GM19351 (cell line): ENCODE results near the gene SYNPO2.
"Not testable (repeated sequence)": the region's sequence is repeated elsewhere in the genome, so short reads cannot be mapped to it uniquely, and the experiment has no call there.

Experiments used
- ATAC-seq: cut with Tn5 transposase; IDR thresholded peaks from one replicate; pipeline ENCODE4 v1.9.1; 2021; ENCODE audit warnings: mild to moderate bottlenecking, moderate library complexity; ENCODE audit not compliant: unreplicated experiment

SYNPO2 gene

GRCh38 chr4:118877797-118878196, 10.9 kb upstream of the SYNPO2 start:
- no peak for ATAC-seq

DNA sequence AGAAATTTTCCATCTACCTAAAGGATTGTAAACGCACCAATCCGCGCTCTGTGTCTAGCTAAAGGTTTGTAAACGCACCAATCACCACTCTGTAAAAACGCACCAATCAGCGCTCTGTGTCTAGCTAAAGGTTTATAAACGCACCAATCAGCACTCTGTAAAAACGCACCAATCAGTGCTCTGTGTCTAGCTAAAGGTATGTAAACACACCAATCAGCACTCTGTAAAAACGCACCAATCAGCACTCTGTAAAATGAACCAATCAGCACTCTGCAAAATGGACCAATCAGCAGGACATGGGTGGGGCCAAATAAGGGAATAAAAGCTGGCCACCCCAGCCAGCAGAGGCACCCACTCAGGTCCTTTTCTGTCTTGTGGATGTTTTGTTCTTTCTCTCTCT, 10.1 kb upstream of the SYNPO2 start:
- not testable (repeated sequence) for ATAC-seq

GRCh38 chr4:118879409-118879808, 9.2 kb upstream of the SYNPO2 start:
- no peak for ATAC-seq

DNA sequence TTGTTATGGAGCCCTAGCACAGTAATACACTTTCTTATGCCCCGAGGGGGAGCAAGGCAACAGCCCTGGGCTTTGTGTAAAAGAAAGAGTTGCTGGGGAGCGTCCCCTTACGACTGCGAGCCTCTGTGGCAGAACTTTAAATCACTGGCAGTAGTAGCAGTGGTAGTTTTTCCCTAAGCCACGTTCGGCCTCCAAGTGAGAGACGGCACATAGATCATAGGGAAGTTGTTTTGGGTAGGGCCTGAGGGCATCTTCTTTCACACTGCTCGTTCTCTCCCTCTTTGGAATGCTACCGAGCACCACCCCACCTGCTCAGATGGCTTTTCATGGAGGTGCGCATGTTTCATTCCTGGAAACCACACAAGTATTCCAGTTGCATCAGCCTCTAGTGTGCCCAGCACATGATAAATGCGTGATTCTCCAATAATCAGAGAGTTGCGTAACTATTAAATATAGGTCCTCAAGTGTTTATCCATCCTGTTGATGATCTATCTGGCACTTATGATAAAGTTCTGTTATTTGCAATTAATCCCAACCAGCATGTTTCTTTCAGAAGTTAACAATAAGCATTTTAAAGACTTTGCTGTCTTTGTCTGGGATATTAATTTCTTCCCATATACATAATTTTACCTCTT, 7.0 kb upstream of the SYNPO2 start:
- ATAC-seq, result no peak

- ATAC-seq, result no peak
These were observed 4.8 kb upstream of the SYNPO2 start for GRCh38 chr4:118883861-118884260.

- no peak for ATAC-seq
These were observed 3.9 kb upstream of the SYNPO2 start for GRCh38 chr4:118884716-118885115.

- ATAC-seq, result no peak
These were observed 648 bp downstream of the SYNPO2 start for GRCh38 chr4:118889312-118889691.

GRCh38 chr4:118894034-118894433, 5.4 kb downstream of the SYNPO2 start:
- ATAC-seq, result no peak

DNA sequence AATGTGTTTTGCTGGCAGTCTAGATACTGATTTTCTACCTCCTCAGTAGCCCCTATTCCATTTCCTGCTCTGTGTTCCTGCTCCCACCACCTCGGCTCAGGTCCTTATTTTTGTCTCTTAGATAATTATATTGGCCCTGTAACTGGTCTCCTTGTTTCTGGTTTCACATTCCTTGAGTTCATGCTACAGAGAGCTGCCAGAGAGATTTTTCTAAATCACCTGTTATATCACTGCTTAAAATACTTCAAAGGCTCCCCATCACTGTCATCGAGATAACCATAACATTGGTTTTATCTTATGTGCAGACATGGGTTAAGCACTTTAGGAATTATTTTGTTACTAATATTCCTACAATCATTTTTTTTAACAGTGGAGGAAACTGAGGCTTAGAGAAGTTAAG, 9.6 kb downstream of the SYNPO2 start:
- no peak for ATAC-seq

- ATAC-seq, result no peak
These were observed 10.1 kb downstream of the SYNPO2 start for GRCh38 chr4:118898684-118899138.

GRCh38 chr4:118904418-118904817, 15.8 kb downstream of the SYNPO2 start:
- ATAC-seq, result no peak

DNA sequence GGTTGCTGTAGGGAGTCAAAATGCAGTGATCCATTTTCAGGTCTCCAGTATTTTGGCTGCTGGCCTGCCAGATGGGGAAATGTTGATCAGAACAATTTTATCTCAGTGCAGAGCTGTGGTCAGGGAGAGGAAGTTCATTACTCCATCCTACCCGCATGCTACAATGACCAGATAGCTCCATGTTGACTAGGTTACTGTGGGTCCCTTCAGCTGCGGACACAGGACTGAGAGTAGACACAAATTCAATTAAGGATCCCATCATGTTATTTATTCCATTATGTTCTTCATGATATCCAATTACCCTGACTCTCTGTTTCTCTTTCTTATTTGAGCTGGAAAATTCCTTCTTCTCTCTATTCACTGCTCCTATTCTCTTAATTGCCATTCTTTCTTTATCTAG, 16.3 kb downstream of the SYNPO2 start:
- ATAC-seq, result no peak

GRCh38 chr4:118905566-118905965, 16.9 kb downstream of the SYNPO2 start:
- no peak for ATAC-seq

- ATAC-seq, result no peak
These were observed 20.7 kb downstream of the SYNPO2 start for GRCh38 chr4:118909173-118909956.

GRCh38 chr4:118910221-118910620, 21.6 kb downstream of the SYNPO2 start:
- ATAC-seq, result no peak

DNA sequence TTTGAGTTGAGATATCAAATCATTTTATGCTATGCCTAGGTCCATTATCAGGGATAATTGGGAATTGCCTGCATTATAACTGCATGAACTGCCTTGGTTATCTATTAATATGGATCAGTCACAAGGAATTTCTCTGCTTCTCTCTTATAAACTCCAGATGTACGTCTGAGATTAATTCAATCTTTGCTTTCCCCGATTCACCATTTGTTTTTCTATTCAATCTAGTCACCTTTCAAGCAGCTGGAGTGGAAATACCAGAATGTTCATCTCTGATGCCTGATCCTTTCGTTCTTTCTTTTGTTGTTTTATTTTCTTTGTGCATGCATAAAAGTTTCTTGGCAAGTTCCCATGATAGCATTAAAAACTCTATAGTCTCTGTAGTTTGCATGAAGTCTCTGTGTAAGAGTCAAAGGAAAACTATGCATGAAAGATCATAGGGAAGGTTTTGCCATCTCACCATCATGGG, 22.6 kb downstream of the SYNPO2 start:
- no peak for ATAC-seq

DNA sequence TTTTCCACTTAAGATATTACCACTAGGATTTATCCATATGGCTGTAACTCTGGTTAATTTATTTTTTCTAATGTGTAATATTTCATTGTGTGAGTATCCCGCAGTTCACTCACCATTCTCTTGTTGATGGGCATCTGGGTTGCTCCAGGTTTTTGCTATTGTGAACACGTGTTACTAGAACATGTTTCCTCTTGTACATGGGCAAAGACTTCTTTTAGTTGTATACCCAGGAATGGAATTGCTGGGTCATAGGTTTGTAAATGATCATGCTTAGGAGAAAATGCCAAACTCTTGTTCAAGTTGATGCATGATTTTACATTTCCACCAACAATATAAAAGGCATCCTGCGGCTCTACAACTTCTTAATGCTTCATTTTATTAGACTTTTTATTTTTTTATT, 26.8 kb downstream of the SYNPO2 start:
- no peak for ATAC-seq

- no peak for ATAC-seq
These were observed 28.1 kb downstream of the SYNPO2 start for GRCh38 chr4:118916691-118917289.

GRCh38 chr4:118917582-118917981, 28.9 kb downstream of the SYNPO2 start:
- ATAC-seq, result no peak

DNA sequence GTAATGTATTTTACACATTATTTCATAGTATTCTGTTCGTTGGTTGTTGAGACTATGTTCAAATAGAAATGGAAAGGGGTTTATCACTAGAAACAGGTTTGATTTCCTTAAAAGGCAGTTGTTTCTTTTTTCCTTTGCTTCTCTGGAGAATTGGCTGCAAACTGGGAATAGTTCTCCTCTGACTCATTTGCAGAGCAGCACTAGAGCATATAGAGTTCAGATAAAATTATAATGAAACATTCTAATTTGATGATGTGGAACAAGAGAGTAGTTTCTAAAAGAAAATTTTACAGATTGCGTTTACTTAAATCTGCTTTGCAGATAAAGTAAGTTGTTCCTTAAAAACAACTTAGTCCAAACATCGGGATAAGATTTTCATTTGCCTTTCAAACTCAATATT, 29.7 kb downstream of the SYNPO2 start:
- no peak for ATAC-seq

DNA sequence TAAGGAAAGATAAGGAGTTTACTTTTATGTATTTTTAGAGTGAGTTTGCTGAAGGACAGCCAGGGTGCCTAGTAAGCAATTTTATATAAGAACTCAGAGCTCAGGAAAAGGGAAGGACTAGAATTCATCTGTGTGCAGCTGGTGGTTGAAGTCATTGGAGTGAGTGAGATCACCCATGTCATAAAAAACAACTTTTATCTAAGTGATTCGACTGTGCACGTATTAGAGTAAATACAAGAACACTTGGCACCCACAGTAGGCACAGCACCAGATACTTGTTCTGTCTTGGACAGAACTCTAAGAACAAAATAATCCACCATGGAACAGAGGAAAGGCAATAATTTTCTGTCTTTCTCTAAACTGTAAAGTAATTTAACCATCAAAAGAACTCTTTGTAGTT, 31.6 kb downstream of the SYNPO2 start:
- no peak for ATAC-seq

GRCh38 chr4:118921786-118922185, 33.1 kb downstream of the SYNPO2 start:
- ATAC-seq, result no peak
